Thymus (tissue), 11 donors: ENCODE results near the gene GALNT13. TPM values are rescaled to one million over a fixed set of nuclear protein-coding genes. Genes with fewer than 3 reads are reported as not detected.

Experiments
- DNase-seq, 9 donors: peaks; one replicate each; pipeline ENCODE4 v3.0.0-alpha.2; 2013; ENCODE audit warnings: low spot score in 9 of 9, low read depth in 6 of 9, missing footprints in 1 of 9
- H3K27ac ChIP-seq, 2 donors: one replicate each; pipeline ENCODE4 v1.5.1; 2013; ENCODE audit warnings: control low read depth in 1 of 2, low read depth in 1 of 2, low read length in 1 of 2, mild to moderate bottlenecking in 1 of 2, moderate library complexity in 1 of 2
- H3K27me3 ChIP-seq, 2 donors: one replicate each; pipeline ENCODE4 v1.5.1; 2013; ENCODE audit warnings: low read length in 1 of 2; ENCODE audit not compliant: control insufficient read depth in 2 of 2, insufficient read depth in 1 of 2
- H3K36me3 ChIP-seq, 2 donors: one replicate each; pipeline ENCODE4 v1.5.1; 2013; ENCODE audit warnings: low read length in 1 of 2, mild to moderate bottlenecking in 1 of 2, moderate library complexity in 1 of 2; ENCODE audit not compliant: control insufficient read depth in 2 of 2, insufficient read depth in 2 of 2
- H3K4me1 ChIP-seq, 2 donors: one replicate each; pipeline ENCODE4 v1.5.1; 2013; ENCODE audit warnings: low read length in 2 of 2; ENCODE audit not compliant: control insufficient read depth in 2 of 2, insufficient read depth in 2 of 2
- H3K4me3 ChIP-seq, 2 donors: one replicate each; pipeline ENCODE4 v1.5.1; 2013; ENCODE audit warnings: low read length in 2 of 2, control low read depth in 1 of 2, mild to moderate bottlenecking in 1 of 2
- H3K9me3 ChIP-seq, 2 donors: one replicate each; pipeline ENCODE4 v1.5.1; 2013; ENCODE audit warnings: low read length in 1 of 2, mild to moderate bottlenecking in 1 of 2; ENCODE audit not compliant: control insufficient read depth in 2 of 2, insufficient read depth in 1 of 2
- WGBS: extraction: QIAGEN DNeasy Blood & Tissue Kit; methylation state at CpG from one replicate; pipeline ENCODE4 v1.1.7; 2013; 5-methylcytosine and 5-hydroxymethylcytosine counted together
- polyA plus RNA-seq: library from polyadenylated mRNA; stranded (reverse); fragments of 200-250 nt; gene quantifications from one replicate; pipeline ENCODE4 v1.2.3, GENCODE V29; 2013
- total RNA-seq: library from RNA; stranded (reverse); fragments of 120-200 nt; gene quantifications from one replicate; pipeline ENCODE4 v1.2.4, GENCODE V29; 2013
- donor health status: healthy.

GALNT13 gene
- total and polyA plus RNA-seq, 2 donors, result 0.05 to 0.28 TPM

DNA sequence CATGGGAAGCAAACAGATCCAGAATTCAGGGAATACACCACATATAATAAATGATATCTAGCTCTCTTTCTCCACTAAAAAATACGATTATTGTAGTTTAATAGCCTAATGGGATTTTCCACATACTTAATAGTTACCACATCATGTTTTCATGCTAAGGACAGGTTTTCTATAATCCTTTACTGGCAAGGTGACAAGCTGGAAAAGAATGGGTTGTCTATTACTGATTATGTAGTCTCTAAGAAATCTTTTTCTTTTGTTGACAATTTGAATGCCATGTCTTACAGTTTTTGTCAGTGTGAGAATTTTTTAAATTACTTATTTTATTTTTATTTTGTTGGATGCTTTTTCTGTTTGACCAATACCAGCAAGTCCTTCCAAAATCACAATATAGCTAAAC lies 177.8 kb downstream of the GALNT13 start:
- Histone ChIP-seq H3K4me3 (no peak overlapping the region), H3K27ac (no peak overlapping the region), H3K4me1 (no peaks in the 10 kb centered on the region), H3K27me3 (no peaks in the 10 kb centered on the region), H3K36me3 (no peaks in the 10 kb centered on the region), H3K9me3 (no peaks in the 10 kb centered on the region)
- WGBS, result 84% methylated on average over 1 of the region's 1 CpG
- DNase-seq, result no peak

DNA sequence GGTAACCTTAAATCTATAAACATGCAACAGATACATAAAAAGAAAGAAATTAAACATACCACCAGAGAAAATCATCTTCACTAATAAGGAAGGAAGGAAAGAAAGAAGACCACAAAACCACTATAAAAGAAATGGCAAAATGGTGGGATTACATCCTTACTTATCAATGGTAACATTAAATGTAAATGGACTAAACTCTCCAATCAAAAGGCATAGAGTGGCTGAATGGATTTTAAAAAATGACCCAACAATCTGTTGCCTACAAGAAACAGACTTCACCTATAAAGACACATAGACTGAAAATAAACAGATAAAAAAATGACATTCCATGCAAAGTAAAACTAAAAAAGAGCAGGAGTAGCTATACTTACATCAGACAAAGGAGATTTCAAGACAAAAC lies 195.4 kb downstream of the GALNT13 start:
- Histone ChIP-seq H3K4me1 (no peaks in the 10 kb centered on the region), H3K27ac (no peak overlapping the region), H3K9me3 (peaks cover 0 to 13% of the 10 kb centered on the region in 2 donors), H3K36me3 (no peaks in the 10 kb centered on the region), H3K27me3 (no peaks in the 10 kb centered on the region), H3K4me3 (no peak overlapping the region)
- DNase-seq, result no peak

- H3K4me3 ChIP-seq, result no peak overlapping the region
- H3K4me1 ChIP-seq, result no peaks in the 10 kb centered on the region
- H3K27ac ChIP-seq, result no peak overlapping the region
- no peaks in the 10 kb centered on the region for H3K9me3 ChIP-seq
- no peaks in the 10 kb centered on the region for H3K36me3 ChIP-seq
- no peaks in the 10 kb centered on the region for H3K27me3 ChIP-seq
- DNase-seq, result no peak
- WGBS, result 93% methylated on average over 1 of the region's 1 CpG
These were observed 207.2 kb downstream of the GALNT13 start for GRCh38 chr2:154078926-154079325.

DNA sequence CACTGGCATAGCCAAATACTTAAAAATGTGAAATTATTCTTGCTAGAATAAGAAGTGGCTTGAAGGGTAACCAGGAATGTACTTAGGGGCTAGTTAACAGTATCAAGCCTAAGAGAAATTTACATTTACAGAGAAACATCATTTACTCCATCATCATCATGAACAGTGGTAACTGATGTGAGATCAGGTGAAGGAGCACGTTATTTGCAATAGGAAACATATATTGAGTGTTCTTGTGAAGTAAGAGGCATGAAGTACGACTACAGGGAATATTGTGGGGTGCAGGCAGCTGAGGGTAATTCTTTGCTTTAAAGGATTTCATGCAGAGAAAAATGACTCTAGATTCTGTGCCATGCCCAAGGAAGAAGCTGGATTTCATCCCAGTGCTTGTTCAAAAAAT lies 220.8 kb downstream of the GALNT13 start:
- Histone ChIP-seq H3K27ac (no peak overlapping the region), H3K9me3 (no peaks in the 10 kb centered on the region), H3K27me3 (no peaks in the 10 kb centered on the region), H3K4me3 (no peak overlapping the region), H3K4me1 (no peaks in the 10 kb centered on the region), H3K36me3 (no peaks in the 10 kb centered on the region)
- DNase-seq, result no peak
- 83% methylated on average over 2 of the region's 2 CpGs for WGBS

DNA sequence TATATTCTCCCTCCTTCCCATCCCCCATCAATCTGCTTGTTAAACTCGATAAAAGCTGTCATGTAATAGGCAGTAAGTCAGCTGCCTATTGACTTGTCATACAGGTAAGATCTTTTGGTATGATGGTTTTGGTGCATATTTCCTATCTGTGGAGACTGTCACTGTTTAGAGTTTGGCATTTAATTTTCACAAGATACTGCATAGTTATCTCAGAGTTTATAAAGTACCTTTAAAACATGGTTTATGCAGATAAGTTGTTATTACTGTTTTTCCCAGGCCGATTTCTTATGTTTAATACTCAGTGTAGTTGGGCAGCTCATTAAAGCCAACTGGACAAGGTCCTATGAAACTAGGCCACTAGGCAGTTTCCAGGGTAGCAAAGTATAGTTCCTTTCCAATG lies 222.1 kb downstream of the GALNT13 start:
- 88% methylated on average over 2 of the region's 2 CpGs for WGBS
- Histone ChIP-seq H3K4me1 (no peaks in the 10 kb centered on the region), H3K27ac (no peak overlapping the region), H3K4me3 (no peak overlapping the region), H3K9me3 (no peaks in the 10 kb centered on the region), H3K27me3 (no peaks in the 10 kb centered on the region), H3K36me3 (no peaks in the 10 kb centered on the region)
- DNase-seq, result no peak

DNA sequence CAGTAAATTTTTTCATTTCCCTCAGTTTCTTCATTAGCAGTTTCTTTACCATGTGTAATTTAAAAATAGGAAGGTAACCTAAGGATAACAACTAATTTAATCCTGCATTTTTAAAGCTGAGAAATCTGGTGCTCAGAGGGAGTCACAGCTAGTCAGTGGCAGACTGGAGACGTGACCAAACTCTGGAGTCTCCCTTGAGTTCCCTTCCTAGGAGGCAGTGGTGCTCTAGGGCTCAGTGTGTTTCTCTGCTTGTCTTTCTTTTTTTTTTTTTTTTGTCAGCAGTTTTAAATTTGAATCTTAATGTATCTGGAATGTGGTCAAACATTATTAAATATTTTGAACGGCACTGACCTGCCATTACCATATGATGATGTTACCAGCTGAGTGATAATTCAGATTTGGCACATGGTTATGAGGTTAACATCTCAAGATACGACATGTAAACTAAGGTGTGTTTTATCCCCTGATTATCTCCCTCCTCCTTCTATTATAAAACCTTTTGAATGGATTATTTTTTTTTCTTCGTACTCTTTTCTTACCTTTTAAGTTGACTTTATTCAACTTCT lies 226.2 kb downstream of the GALNT13 start:
- Histone ChIP-seq H3K27ac (no peak overlapping the region), H3K27me3 (no peaks in the 10 kb centered on the region), H3K4me1 (no peaks in the 10 kb centered on the region), H3K4me3 (no peak overlapping the region), H3K9me3 (no peaks in the 10 kb centered on the region), H3K36me3 (no peaks in the 10 kb centered on the region)
- DNase-seq, result no peak
- 92% methylated on average over 4 of the region's 4 CpGs for WGBS

- WGBS, result 61% methylated on average over 2 of the region's 2 CpGs
- Histone ChIP-seq H3K36me3 (no peaks in the 10 kb centered on the region), H3K27me3 (no peaks in the 10 kb centered on the region), H3K4me1 (no peaks in the 10 kb centered on the region), H3K9me3 (peaks cover 0 to 9% of the 10 kb centered on the region in 2 donors), H3K4me3 (no peak overlapping the region), H3K27ac (no peak overlapping the region)
- no peak for DNase-seq
These were observed 249.0 kb downstream of the GALNT13 start for GRCh38 chr2:154120706-154121105.

- Histone ChIP-seq H3K27ac (no peak overlapping the region), H3K27me3 (no peaks in the 10 kb centered on the region), H3K4me3 (no peak overlapping the region), H3K36me3 (no peaks in the 10 kb centered on the region), H3K9me3 (no peaks in the 10 kb centered on the region), H3K4me1 (no peaks in the 10 kb centered on the region)
- no peak for DNase-seq
These were observed 254.2 kb downstream of the GALNT13 start for GRCh38 chr2:154125891-154126290.

GRCh38 chr2:154130821-154131220 lies 259.1 kb downstream of the GALNT13 start:
- Histone ChIP-seq H3K27ac (no peak overlapping the region), H3K27me3 (no peaks in the 10 kb centered on the region), H3K4me3 (no peak overlapping the region), H3K9me3 (no peaks in the 10 kb centered on the region), H3K36me3 (no peaks in the 10 kb centered on the region), H3K4me1 (no peaks in the 10 kb centered on the region)
- WGBS, result 93% methylated on average over 1 of the region's 1 CpG
- no peak for DNase-seq

DNA sequence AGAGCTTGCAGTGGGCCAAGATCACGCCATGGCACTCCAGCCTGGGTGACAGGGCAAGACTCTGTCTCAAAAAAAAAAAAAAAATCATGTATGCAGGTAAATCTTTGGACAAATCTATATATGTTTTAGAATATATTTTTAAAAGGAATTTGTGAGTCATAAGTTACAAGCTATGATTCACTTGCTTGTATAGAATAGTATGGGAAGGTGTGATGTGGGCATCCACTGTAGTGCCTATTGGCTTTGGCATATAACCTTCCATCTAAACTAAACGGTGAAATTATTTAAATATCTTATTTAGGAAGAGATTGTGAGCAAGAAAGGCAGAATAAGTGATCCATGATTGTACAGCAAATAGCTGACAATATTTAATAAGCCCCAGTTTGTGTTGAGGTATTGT lies 261.1 kb downstream of the GALNT13 start:
- Histone ChIP-seq H3K4me1 (no peaks in the 10 kb centered on the region), H3K4me3 (no peak overlapping the region), H3K27me3 (no peaks in the 10 kb centered on the region), H3K36me3 (no peaks in the 10 kb centered on the region), H3K27ac (no peak overlapping the region), H3K9me3 (no peaks in the 10 kb centered on the region)
- DNase-seq, result no peak
- WGBS, result 66% methylated on average over 2 of the region's 2 CpGs
